Measurements from ENCODE around the gene PARP16.
"Not testable (repeated sequence)": the region's sequence is repeated elsewhere in the genome, so short reads cannot be mapped to it uniquely, and the experiment has no call there.

DNA sequence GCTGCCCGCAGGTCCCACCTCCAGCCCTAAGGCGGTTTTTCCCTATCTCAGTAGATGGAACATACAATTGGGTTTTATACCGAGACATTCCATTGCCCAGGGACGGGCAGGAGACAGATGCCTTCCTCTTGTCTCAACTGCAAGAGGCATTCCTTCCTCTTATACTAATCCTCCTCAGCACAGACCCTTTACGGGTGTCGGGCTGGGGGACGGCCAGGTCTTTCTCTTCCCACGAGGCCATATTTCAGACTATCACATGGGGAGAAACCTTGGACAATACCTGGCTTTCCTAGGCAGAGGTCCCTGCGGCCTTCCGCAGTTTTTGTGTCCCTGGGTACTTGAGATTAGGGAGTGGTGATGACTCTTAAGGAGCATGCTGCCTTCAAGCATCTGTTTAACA is 59.8 kb downstream of the PARP16 start:
- TF ChIP-seq, protein P1, sequence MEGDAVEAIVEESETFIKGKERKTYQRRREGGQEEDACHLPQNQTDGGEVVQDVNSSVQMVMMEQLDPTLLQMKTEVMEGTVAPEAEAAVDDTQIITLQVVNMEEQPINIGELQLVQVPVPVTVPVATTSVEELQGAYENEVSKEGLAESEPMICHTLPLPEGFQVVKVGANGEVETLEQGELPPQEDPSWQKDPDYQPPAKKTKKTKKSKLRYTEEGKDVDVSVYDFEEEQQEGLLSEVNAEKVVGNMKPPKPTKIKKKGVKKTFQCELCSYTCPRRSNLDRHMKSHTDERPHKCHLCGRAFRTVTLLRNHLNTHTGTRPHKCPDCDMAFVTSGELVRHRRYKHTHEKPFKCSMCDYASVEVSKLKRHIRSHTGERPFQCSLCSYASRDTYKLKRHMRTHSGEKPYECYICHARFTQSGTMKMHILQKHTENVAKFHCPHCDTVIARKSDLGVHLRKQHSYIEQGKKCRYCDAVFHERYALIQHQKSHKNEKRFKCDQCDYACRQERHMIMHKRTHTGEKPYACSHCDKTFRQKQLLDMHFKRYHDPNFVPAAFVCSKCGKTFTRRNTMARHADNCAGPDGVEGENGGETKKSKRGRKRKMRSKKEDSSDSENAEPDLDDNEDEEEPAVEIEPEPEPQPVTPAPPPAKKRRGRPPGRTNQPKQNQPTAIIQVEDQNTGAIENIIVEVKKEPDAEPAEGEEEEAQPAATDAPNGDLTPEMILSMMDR (IDR thresholded peaks at IDR 0.05 in 2 of 3, conservative IDR thresholded peaks at IDR 0.05 in 1 of 3; ENCODE audit: insufficient read depth in 2 of 3, low read depth in 1 of 3, low read length in 3 of 3), result not testable (repeated sequence)
- TF ChIP-seq BHLHE40 (IDR thresholded peaks at IDR 0.05; ENCODE audit: low read length); ZFX (CRISPR knock-in tag; IDR thresholded peaks at IDR 0.05); NFE2 (IDR thresholded peaks at IDR 0.05; ENCODE audit: low read depth): not testable (repeated sequence)
- TF ChIP-seq, protein P2, sequence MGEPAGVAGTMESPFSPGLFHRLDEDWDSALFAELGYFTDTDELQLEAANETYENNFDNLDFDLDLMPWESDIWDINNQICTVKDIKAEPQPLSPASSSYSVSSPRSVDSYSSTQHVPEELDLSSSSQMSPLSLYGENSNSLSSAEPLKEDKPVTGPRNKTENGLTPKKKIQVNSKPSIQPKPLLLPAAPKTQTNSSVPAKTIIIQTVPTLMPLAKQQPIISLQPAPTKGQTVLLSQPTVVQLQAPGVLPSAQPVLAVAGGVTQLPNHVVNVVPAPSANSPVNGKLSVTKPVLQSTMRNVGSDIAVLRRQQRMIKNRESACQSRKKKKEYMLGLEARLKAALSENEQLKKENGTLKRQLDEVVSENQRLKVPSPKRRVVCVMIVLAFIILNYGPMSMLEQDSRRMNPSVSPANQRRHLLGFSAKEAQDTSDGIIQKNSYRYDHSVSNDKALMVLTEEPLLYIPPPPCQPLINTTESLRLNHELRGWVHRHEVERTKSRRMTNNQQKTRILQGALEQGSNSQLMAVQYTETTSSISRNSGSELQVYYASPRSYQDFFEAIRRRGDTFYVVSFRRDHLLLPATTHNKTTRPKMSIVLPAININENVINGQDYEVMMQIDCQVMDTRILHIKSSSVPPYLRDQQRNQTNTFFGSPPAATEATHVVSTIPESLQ (CRISPR knock-in tag; IDR thresholded peaks at IDR 0.05), result not testable (repeated sequence)
- TF ChIP-seq, protein P3, sequence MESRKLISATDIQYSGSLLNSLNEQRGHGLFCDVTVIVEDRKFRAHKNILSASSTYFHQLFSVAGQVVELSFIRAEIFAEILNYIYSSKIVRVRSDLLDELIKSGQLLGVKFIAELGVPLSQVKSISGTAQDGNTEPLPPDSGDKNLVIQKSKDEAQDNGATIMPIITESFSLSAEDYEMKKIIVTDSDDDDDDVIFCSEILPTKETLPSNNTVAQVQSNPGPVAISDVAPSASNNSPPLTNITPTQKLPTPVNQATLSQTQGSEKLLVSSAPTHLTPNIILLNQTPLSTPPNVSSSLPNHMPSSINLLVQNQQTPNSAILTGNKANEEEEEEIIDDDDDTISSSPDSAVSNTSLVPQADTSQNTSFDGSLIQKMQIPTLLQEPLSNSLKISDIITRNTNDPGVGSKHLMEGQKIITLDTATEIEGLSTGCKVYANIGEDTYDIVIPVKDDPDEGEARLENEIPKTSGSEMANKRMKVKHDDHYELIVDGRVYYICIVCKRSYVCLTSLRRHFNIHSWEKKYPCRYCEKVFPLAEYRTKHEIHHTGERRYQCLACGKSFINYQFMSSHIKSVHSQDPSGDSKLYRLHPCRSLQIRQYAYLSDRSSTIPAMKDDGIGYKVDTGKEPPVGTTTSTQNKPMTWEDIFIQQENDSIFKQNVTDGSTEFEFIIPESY (CRISPR knock-in tag; IDR thresholded peaks at IDR 0.05), result not testable (repeated sequence)

Data from K562 (cell line).